Measurements from ENCODE around the gene CCDC187.

Gene CCDC187

GRCh38 chr9:136278894-136279293 lies 25.0 kb downstream of the CCDC187 start:
- Histone ChIP-seq H3K9me3 (ENCODE audit: insufficient read depth, low read length) (no peaks in the 10 kb centered on the region; the same call in 1 of the 2 replicates), H3K27me3 (ENCODE audit: insufficient read depth, insufficient read length) (no peaks in the 10 kb centered on the region), H3K36me3 (ENCODE audit: insufficient read depth, insufficient read length, low read length) (no peaks in the 10 kb centered on the region), H3K9ac (ENCODE audit: insufficient read length, low read depth) (no peak overlapping the region), H3K4me3 (ENCODE audit: insufficient read length, low read depth) (no peak overlapping the region), H3K4me1 (ENCODE audit: insufficient read depth, insufficient read length) (peaks cover 28% of the 10 kb centered on the region)
- TF ChIP-seq ZNF274 (IDR thresholded peaks at IDR 0.05; ENCODE audit: low read depth, low read length) (no peak), SUZ12 (IDR thresholded peaks at IDR 0.05; ENCODE audit: extremely low read depth, insufficient read depth, insufficient read length) (no peak), YY1 (IDR thresholded peaks at IDR 0.05; ENCODE audit: insufficient read depth, insufficient read length) (no peak)
- no peak for DNase-seq (ENCODE audit: low read depth, low spot score)

- Histone ChIP-seq H3K4me3 (ENCODE audit: insufficient read length, low read depth) (no peak overlapping the region), H3K27me3 (ENCODE audit: insufficient read depth, insufficient read length) (no peaks in the 10 kb centered on the region)
Observed at GRCh38 chr9:136278221-136278620, 25.7 kb downstream of the CCDC187 start.

GRCh38 chr9:136277746-136278145 lies 26.1 kb downstream of the CCDC187 start:
- Histone ChIP-seq H3K27me3 (ENCODE audit: insufficient read depth, insufficient read length) (no peaks in the 10 kb centered on the region), H3K9ac (ENCODE audit: insufficient read length, low read depth) (no peak overlapping the region), H3K4me1 (ENCODE audit: insufficient read depth, insufficient read length) (peaks cover 20% of the 10 kb centered on the region), H3K9me3 (ENCODE audit: insufficient read depth, low read length) (no peaks in the 10 kb centered on the region; the same call in 1 of the 2 replicates), H3K4me3 (ENCODE audit: insufficient read length, low read depth) (no peak overlapping the region), H3K36me3 (ENCODE audit: insufficient read depth, insufficient read length, low read length) (no peaks in the 10 kb centered on the region)
- TF ChIP-seq SUZ12 (IDR thresholded peaks at IDR 0.05; ENCODE audit: extremely low read depth, insufficient read depth, insufficient read length) (no peak), ZNF274 (IDR thresholded peaks at IDR 0.05; ENCODE audit: low read depth, low read length) (no peak), YY1 (IDR thresholded peaks at IDR 0.05; ENCODE audit: insufficient read depth, insufficient read length) (no peak)
- no peak for DNase-seq (ENCODE audit: low read depth, low spot score)

More at GRCh38 chr9:136278221-136278620, 25.7 kb downstream of the CCDC187 start:
- Histone ChIP-seq H3K4me1 (ENCODE audit: insufficient read depth, insufficient read length) (peaks cover 21% of the 10 kb centered on the region), H3K36me3 (ENCODE audit: insufficient read depth, insufficient read length, low read length) (no peaks in the 10 kb centered on the region), H3K9me3 (ENCODE audit: insufficient read depth, low read length) (no peaks in the 10 kb centered on the region; the same call in 1 of the 2 replicates), H3K9ac (ENCODE audit: insufficient read length, low read depth) (no peak overlapping the region)
- TF ChIP-seq SUZ12 (IDR thresholded peaks at IDR 0.05; ENCODE audit: extremely low read depth, insufficient read depth, insufficient read length) (no peak), ZNF274 (IDR thresholded peaks at IDR 0.05; ENCODE audit: low read depth, low read length) (no peak), YY1 (IDR thresholded peaks at IDR 0.05; ENCODE audit: insufficient read depth, insufficient read length) (no peak)
- DNase-seq (ENCODE audit: low read depth, low spot score) = no peak

GRCh38 chr9:136276716-136277115 lies 27.2 kb downstream of the CCDC187 start:
- DNase-seq (ENCODE audit: low read depth, low spot score) = no peak
- no peak overlapping the region for H3K4me3 ChIP-seq (ENCODE audit: insufficient read length, low read depth)
- peaks cover 13% of the 10 kb centered on the region for H3K4me1 ChIP-seq (ENCODE audit: insufficient read depth, insufficient read length)
- no peaks in the 10 kb centered on the region for H3K36me3 ChIP-seq (ENCODE audit: insufficient read depth, insufficient read length, low read length)
- H3K27me3 ChIP-seq (ENCODE audit: insufficient read depth, insufficient read length) = no peaks in the 10 kb centered on the region
- TF ChIP-seq YY1 (IDR thresholded peaks at IDR 0.05; ENCODE audit: insufficient read depth, insufficient read length) (no peak), ZNF274 (IDR thresholded peaks at IDR 0.05; ENCODE audit: low read depth, low read length) (no peak), SUZ12 (IDR thresholded peaks at IDR 0.05; ENCODE audit: extremely low read depth, insufficient read depth, insufficient read length) (no peak)
- no peak overlapping the region for H3K9ac ChIP-seq (ENCODE audit: insufficient read length, low read depth)
- H3K9me3 ChIP-seq (ENCODE audit: insufficient read depth, low read length) = no peaks in the 10 kb centered on the region; the same call in 1 of the 2 replicates

GRCh38 chr9:136275655-136276429 lies 28.1 kb downstream of the CCDC187 start:
- TF ChIP-seq SUZ12 (IDR thresholded peaks at IDR 0.05; ENCODE audit: extremely low read depth, insufficient read depth, insufficient read length) = no peak
- TF ChIP-seq YY1 (IDR thresholded peaks at IDR 0.05; ENCODE audit: insufficient read depth, insufficient read length) = no peak
- no peak for TF ChIP-seq ZNF274 (IDR thresholded peaks at IDR 0.05; ENCODE audit: low read depth, low read length)
- H3K27me3 ChIP-seq (ENCODE audit: insufficient read depth, insufficient read length) = no peaks in the 10 kb centered on the region
- peak overlapping the region; percentile 39 for H3K9ac ChIP-seq (ENCODE audit: insufficient read length, low read depth)
- no peaks in the 10 kb centered on the region; the same call in 1 of the 2 replicates for H3K9me3 ChIP-seq (ENCODE audit: insufficient read depth, low read length)
- H3K4me1 ChIP-seq (ENCODE audit: insufficient read depth, insufficient read length) = peaks cover 13% of the 10 kb centered on the region
- H3K4me3 ChIP-seq (ENCODE audit: insufficient read length, low read depth) = no peak overlapping the region
- no peak for DNase-seq (ENCODE audit: low read depth, low spot score)
- H3K36me3 ChIP-seq (ENCODE audit: insufficient read depth, insufficient read length, low read length) = no peaks in the 10 kb centered on the region

- Histone ChIP-seq H3K9me3 (ENCODE audit: insufficient read depth, low read length) (no peaks in the 10 kb centered on the region; the same call in 1 of the 2 replicates), H3K4me3 (ENCODE audit: insufficient read length, low read depth) (no peak overlapping the region), H3K36me3 (ENCODE audit: insufficient read depth, insufficient read length, low read length) (no peaks in the 10 kb centered on the region), H3K4me1 (ENCODE audit: insufficient read depth, insufficient read length) (peaks cover 13% of the 10 kb centered on the region), H3K27me3 (ENCODE audit: insufficient read depth, insufficient read length) (no peaks in the 10 kb centered on the region), H3K9ac (ENCODE audit: insufficient read length, low read depth) (no peak overlapping the region)
- no peak for DNase-seq (ENCODE audit: low read depth, low spot score)
- TF ChIP-seq YY1 (IDR thresholded peaks at IDR 0.05; ENCODE audit: insufficient read depth, insufficient read length) (no peak), ZNF274 (IDR thresholded peaks at IDR 0.05; ENCODE audit: low read depth, low read length) (no peak), SUZ12 (IDR thresholded peaks at IDR 0.05; ENCODE audit: extremely low read depth, insufficient read depth, insufficient read length) (no peak)
Observed at GRCh38 chr9:136274786-136275654, 28.9 kb downstream of the CCDC187 start.

Data from NT2/D1 (cell line).